H9 (cell line): ENCODE results near the gene SNX14. TPM values are rescaled to one million over a fixed set of nuclear protein-coding genes. Genes with fewer than 3 reads are reported as not detected.

Source experiments
- DNase-seq: peaks from one replicate; pipeline ENCODE4 v3.0.0-alpha.2; 2017
- H2AFZ ChIP-seq: one replicate; pipeline ENCODE4 v1.6.1; 2013; ENCODE audit warnings: mild to moderate bottlenecking, low read length, control low read depth, moderate library complexity
- H2AK5ac ChIP-seq: 2 replicates; pipeline ENCODE4 v1.6.1; 2013; ENCODE audit warnings: low read length, control low read depth, mixed read lengths; ENCODE audit not compliant: insufficient read length
- H2BK120ac ChIP-seq: one replicate; pipeline ENCODE4 v1.6.1; 2013; ENCODE audit warnings: low read depth, mild to moderate bottlenecking, low read length, control low read depth, inconsistent platforms; ENCODE audit not compliant: poor library complexity, severe bottlenecking
- H2BK12ac ChIP-seq: 2 replicates; pipeline ENCODE4 v1.6.1; 2013; ENCODE audit warnings: low read length, control low read depth, mixed read lengths, low read depth; ENCODE audit not compliant: insufficient read length
- H2BK15ac ChIP-seq: 2 replicates; pipeline ENCODE4 v1.6.1; 2013; ENCODE audit warnings: low read depth, low read length, control low read depth
- H2BK20ac ChIP-seq: one replicate; pipeline ENCODE4 v1.6.1; 2013; ENCODE audit warnings: low read depth, mild to moderate bottlenecking, low read length, control low read depth, inconsistent platforms; ENCODE audit not compliant: poor library complexity, severe bottlenecking
- H2BK5ac ChIP-seq: 2 replicates; pipeline ENCODE4 v1.6.1; 2013; ENCODE audit warnings: low read length, control low read depth, mixed read lengths; ENCODE audit not compliant: insufficient read length
- H3K14ac ChIP-seq: 2 replicates; pipeline ENCODE4 v1.6.1; 2013; ENCODE audit warnings: low read length, control low read depth; ENCODE audit not compliant: insufficient read depth
- H3K18ac ChIP-seq: 2 replicates; pipeline ENCODE4 v1.6.1; 2013; ENCODE audit warnings: low read depth, mild to moderate bottlenecking, mixed read lengths, low read length, control low read depth; ENCODE audit not compliant: insufficient read length
- H3K23ac ChIP-seq: 2 replicates; pipeline ENCODE4 v1.6.1; 2013; ENCODE audit warnings: low read length, control low read depth, mixed read lengths, low read depth; ENCODE audit not compliant: insufficient read length
- H3K23me2 ChIP-seq: 2 replicates; pipeline ENCODE4 v1.6.1; 2013; ENCODE audit warnings: low read depth, mild to moderate bottlenecking, mixed read lengths, low read length, control low read depth; ENCODE audit not compliant: insufficient read length, poor library complexity, severe bottlenecking
- H3K27ac ChIP-seq: 2 replicates; pipeline ENCODE4 v1.5.1; 2013; ENCODE audit warnings: low read length, control low read depth, mixed read lengths, low read depth; ENCODE audit not compliant: insufficient read length
- H3K27me3 ChIP-seq: 2 replicates; pipeline ENCODE4 v1.6.1; 2013; ENCODE audit warnings: low read length, control low read depth, inconsistent platforms; ENCODE audit not compliant: insufficient read depth
- H3K4ac ChIP-seq: 2 replicates; pipeline ENCODE4 v1.6.1; 2013; ENCODE audit warnings: low read depth, mild to moderate bottlenecking, control low read depth, inconsistent platforms, low read length, moderate library complexity
- H3K4me1 ChIP-seq: 2 replicates; pipeline ENCODE4 v1.6.1; 2013; ENCODE audit warnings: low read length, control low read depth, inconsistent platforms; ENCODE audit not compliant: insufficient read depth
- H3K4me2 ChIP-seq: 2 replicates; pipeline ENCODE4 v1.6.1; 2013; ENCODE audit warnings: low read length, control low read depth, mixed read lengths; ENCODE audit not compliant: insufficient read length, insufficient read depth
- H3K56ac ChIP-seq: 2 replicates; pipeline ENCODE4 v1.6.1; 2013; ENCODE audit warnings: low read depth, mild to moderate bottlenecking, mixed read lengths, low read length, control low read depth; ENCODE audit not compliant: insufficient read length
- H3K79me1 ChIP-seq: 2 replicates; pipeline ENCODE4 v1.6.1; 2013; ENCODE audit warnings: low read depth, mild to moderate bottlenecking, moderate library complexity, low read length, control low read depth, inconsistent platforms; ENCODE audit not compliant: insufficient read depth, poor library complexity, severe bottlenecking
- H3K79me2 ChIP-seq: 2 replicates; pipeline ENCODE4 v1.6.1; 2013; ENCODE audit warnings: low read length, control low read depth, inconsistent platforms; ENCODE audit not compliant: insufficient read depth
- H3K9ac ChIP-seq: 2 replicates; pipeline ENCODE4 v1.6.1; 2013; ENCODE audit warnings: low read length, control low read depth, mixed read lengths; ENCODE audit not compliant: insufficient read length; ENCODE audit errors: extremely low read depth
- H3K9me3 ChIP-seq: one replicate; pipeline ENCODE4 v1.6.1; 2013; ENCODE audit warnings: low read depth, low read length, inconsistent platforms; ENCODE audit not compliant: control insufficient read depth
- H3T11ph ChIP-seq: one replicate; pipeline ENCODE4 v1.6.1; 2013; ENCODE audit warnings: mild to moderate bottlenecking, low read length, control low read depth, inconsistent platforms
- H4K20me1 ChIP-seq: one replicate; pipeline ENCODE4 v1.6.1; 2013; ENCODE audit not compliant: control insufficient read depth, insufficient read length, insufficient read depth
- H4K5ac ChIP-seq: 2 replicates; pipeline ENCODE4 v1.6.1; 2013; ENCODE audit warnings: low read depth, mild to moderate bottlenecking, mixed read lengths, low read length, control low read depth; ENCODE audit not compliant: insufficient read length
- H4K8ac ChIP-seq: replicated peaks from 2 replicates; pipeline ENCODE4 v1.6.1; 2013; ENCODE audit warnings: low read length, control low read depth, mixed read lengths, low read depth; ENCODE audit not compliant: insufficient read length
- H4K91ac ChIP-seq: 2 replicates; pipeline ENCODE4 v1.6.1; 2013; ENCODE audit warnings: low read depth, mild to moderate bottlenecking, moderate library complexity, mixed read lengths, low read length, control low read depth; ENCODE audit not compliant: insufficient read length
- H3K27ac Mint-ChIP-seq, 3 experiments: 2 replicates in 2 of 3; 3 replicates in 1 of 3; pipeline ENCODE4 v1.8.0; 2020 to 2021; ENCODE audit warnings: mixed read lengths in 3 of 3, mild to moderate bottlenecking in 1 of 3, moderate library complexity in 1 of 3
- H3K27me3 Mint-ChIP-seq: 2 replicates; pipeline ENCODE4 v1.8.0; 2021; ENCODE audit warnings: low read depth, mild to moderate bottlenecking, moderate library complexity, mixed read lengths
- H3K36me3 Mint-ChIP-seq, 3 experiments: 2 replicates in 2 of 3; 3 replicates in 1 of 3; pipeline ENCODE4 v1.8.0; 2020 to 2021; ENCODE audit warnings: low read depth in 3 of 3, mixed read lengths in 3 of 3; ENCODE audit not compliant: insufficient read depth in 1 of 3
- H3K4me1 Mint-ChIP-seq, 2 experiments: 2 replicates each; pipeline ENCODE4 v1.8.0; 2020; ENCODE audit warnings: mixed read lengths in 2 of 2
- H3K4me3 Mint-ChIP-seq, 2 experiments: 2 replicates in 1 of 2; 3 replicates in 1 of 2; pipeline ENCODE4 v1.8.0; 2020 to 2021; ENCODE audit warnings: mild to moderate bottlenecking in 2 of 2, mixed read lengths in 2 of 2, moderate library complexity in 1 of 2
- H3K9me3 Mint-ChIP-seq, 2 experiments: 2 replicates in 1 of 2; 3 replicates in 1 of 2; pipeline ENCODE4 v1.8.0; 2020; ENCODE audit warnings: mild to moderate bottlenecking in 2 of 2, mixed read lengths in 2 of 2, moderate library complexity in 1 of 2
- CTCF ChIP-seq: fragments of 200-600 bp; sonication (generic); conservative IDR thresholded peaks from 3 replicates; pipeline ENCODE4 v1.8.0; 2021; ENCODE audit warnings: antibody characterized with exemption, mild to moderate bottlenecking
- whole genome bisulfite sequencing: extraction: QIAGEN DNeasy Blood & Tissue Kit; methylation state at CpG from one replicate; pipeline ENCODE4 v1.1.7; 2013; ENCODE audit warnings: missing lambda C conversion rate, low lambda C conversion rate, mixed read lengths; ENCODE audit not compliant: insufficient read length; ENCODE audit errors: extremely low coverage; 5-methylcytosine and 5-hydroxymethylcytosine counted together
- total RNA-seq: library from RNA; stranded (reverse); gene quantifications from 2 replicates; pipeline ENCODE4 v1.2.1, GENCODE V29; 2021

SNX14 gene
- total RNA-seq, 1 experiment from 2014 or later: 33.0 TPM

GRCh38 chr6:85460921-85461797 is 132.5 kb downstream of the SNX14 start:
- no peaks in the 10 kb centered on the region for H4K20me1 ChIP-seq
- Mint-ChIP-seq H3K4me3 (no peak overlapping the region), H3K4me1 (peaks cover 18 to 23% of the 10 kb centered on the region in 2 experiments), H3K27me3 (no peaks in the 10 kb centered on the region), H3K9me3 (no peaks in the 10 kb centered on the region), H3K36me3 (no peaks in the 10 kb centered on the region), H3K27ac (no peak overlapping the region; a peak in 1 of 7 replicates)
- H3K9ac ChIP-seq: no peak overlapping the region
- H3K79me1 ChIP-seq: no peaks in the 10 kb centered on the region
- TF ChIP-seq CTCF: no peak
- no peak overlapping the region for H3K23ac ChIP-seq
- no peaks in the 10 kb centered on the region for H3K79me2 ChIP-seq
- no peak overlapping the region for H4K5ac ChIP-seq
- no peaks in the 10 kb centered on the region for H3K27me3 ChIP-seq
- DNase-seq: no peak
- H3K4me2 ChIP-seq: no peak overlapping the region
- H3K9me3 ChIP-seq: no peaks in the 10 kb centered on the region
- no peak overlapping the region for H3K18ac ChIP-seq
- no peak overlapping the region for H3T11ph ChIP-seq
- no peak overlapping the region for H3K14ac ChIP-seq
- no peak overlapping the region for H2BK15ac ChIP-seq
- H2BK120ac ChIP-seq: no peak overlapping the region
- no peak overlapping the region for H4K8ac ChIP-seq
- H3K4me1 ChIP-seq: peaks cover 11% of the 10 kb centered on the region; the same call in 1 of the 2 replicates
- H2AK5ac ChIP-seq: no peak overlapping the region
- no peak overlapping the region for H4K91ac ChIP-seq
- H3K27ac ChIP-seq: no peak overlapping the region
- H3K56ac ChIP-seq: no peak overlapping the region
- no peak overlapping the region for H2BK5ac ChIP-seq
- no CpG with 5 or more reads among the region's 4 CpGs for WGBS
- no peaks in the 10 kb centered on the region for H3K23me2 ChIP-seq
- H2BK20ac ChIP-seq: no peak overlapping the region
- no peak overlapping the region for H2BK12ac ChIP-seq
- H3K4ac ChIP-seq: no peak overlapping the region
- no peak overlapping the region for H2AFZ ChIP-seq
